ENCODE data around the gene RELN. TPM values are rescaled to one million over a fixed set of nuclear protein-coding genes. Genes with fewer than 3 reads are reported as not detected.

The RELN gene
- total RNA-seq, 1 experiment from 2014 or later = 0.20 TPM

DNA sequence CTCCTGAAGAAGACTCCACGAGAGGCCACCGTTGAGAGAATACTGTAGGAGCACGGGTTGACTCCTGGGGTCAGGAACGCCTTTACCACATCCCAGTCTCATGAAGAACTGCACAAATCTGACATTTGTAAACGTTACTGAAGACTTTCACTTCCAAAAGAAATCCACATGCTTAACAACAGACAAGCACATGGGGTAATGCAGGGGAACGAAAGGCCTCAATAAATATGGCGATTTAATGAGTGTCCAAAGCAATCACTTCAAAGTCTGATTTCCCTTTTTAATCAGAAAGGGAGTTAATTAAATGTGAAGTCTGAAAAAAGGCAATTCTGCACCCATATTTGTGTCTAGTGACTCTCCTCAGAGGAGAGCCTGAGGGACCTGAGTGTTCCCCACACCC lies 449.1 kb downstream of the RELN start:
- Histone ChIP-seq H4K20me1 (ENCODE audit: insufficient read depth) (no peaks in the 10 kb centered on the region), H3K9ac (ENCODE audit: low read length) (no peak overlapping the region), H3K4me2 (ENCODE audit: low read length) (no peak overlapping the region), H3K79me2 (ENCODE audit: insufficient read depth, low read length) (no peaks in the 10 kb centered on the region), H3K4me1 (ENCODE audit: control insufficient read depth in 1 of 2, insufficient read depth in 2 of 2, low read length in 2 of 2) (no peaks in the 10 kb centered on the region), H3K36me3 (ENCODE audit: control insufficient read depth in 1 of 2, insufficient read depth in 2 of 2, low read length in 2 of 2) (no peaks in the 10 kb centered on the region), H3K27ac (ENCODE audit: low read depth, low read length) (no peak overlapping the region), H3K9me2 (ENCODE audit: insufficient read depth) (no peaks in the 10 kb centered on the region), H2AFZ (ENCODE audit: low read depth, low read length, poor library complexity, severe bottlenecking) (no peak overlapping the region), H3K9me3 (ENCODE audit: control insufficient read depth in 1 of 2, insufficient read depth in 1 of 2, low read depth in 1 of 2, low read length in 2 of 2) (no peaks in the 10 kb centered on the region), H3K4me3 (replicated peaks in 1 of 2; ENCODE audit: low read depth in 1 of 2, low read length in 2 of 2) (no peak overlapping the region), H3K27me3 (ENCODE audit: insufficient read depth, low read length) (peaks cover 36% of the 10 kb centered on the region)
- no peak for ATAC-seq
- ChIA-PET RAD21 (ENCODE audit: low non-redundant PET in 1 of 2, low total read pairs in 2 of 2, uncharacterized antibody in 2 of 2, unreplicated experiment in 2 of 2) (no interaction called here), CTCF (no interaction called here), POLR2A (no interaction called here)
- TF ChIP-seq ELF1 (IDR thresholded peaks at IDR 0.05; ENCODE audit: borderline replicate concordance, low read depth) (no peak), POLR2AphosphoS5 (IDR thresholded peaks at IDR 0.05; ENCODE audit: low read depth, low read length) (no peak), SRF (IDR thresholded peaks at IDR 0.05; ENCODE audit: low read depth) (no peak), ZBTB33 (IDR thresholded peaks at IDR 0.05; ENCODE audit: extremely low read depth, insufficient replicate concordance, low read length) (no peak), EZH2 (IDR thresholded peaks at IDR 0.05) (no peak), TCF7L2 (IDR thresholded peaks at IDR 0.05; ENCODE audit: borderline replicate concordance, extremely low read depth, insufficient read depth, insufficient read length) (no peak), POLR2A (IDR thresholded peaks at IDR 0.05; ENCODE audit: borderline replicate concordance, extremely low read depth, insufficient read depth, insufficient read length) (no peak), RAD21 (IDR thresholded peaks at IDR 0.05; ENCODE audit: low read depth) (no peak), CEBPB (IDR thresholded peaks at IDR 0.05; ENCODE audit: low read depth) (no peak), FOSL1 (IDR thresholded peaks at IDR 0.05; ENCODE audit: low read depth) (no peak), SP1 (IDR thresholded peaks at IDR 0.05; ENCODE audit: low read depth) (no peak), ZNF274 (IDR thresholded peaks at IDR 0.05; ENCODE audit: low read depth, low read length) (no peak), SIN3A (IDR thresholded peaks at IDR 0.05; ENCODE audit: low read depth) (no peak), CBX3 (IDR thresholded peaks at IDR 0.05; ENCODE audit: low read depth) (no peak), JUND (IDR thresholded peaks at IDR 0.05) (no peak)
- intact Hi-C loops (cut with micrococcal nuclease) = no loop called here
- DNase-seq (ENCODE audit: low read depth, low spot score) = no peak
- no TSS peak for BruUV-seq (replicated peaks)

All from HCT116 (cell line).